GM12891 (cell line): ENCODE measurements around the gene S100A2.

Experiments
- POLR2A ChIP-seq: IDR thresholded peaks from 2 replicates; pipeline ENCODE4 v1.6.1; 2011; ENCODE audit warnings: low read depth, low read length, control low read depth
- POLR2AphosphoS5 ChIP-seq: IDR thresholded peaks from 2 replicates; pipeline ENCODE4 v1.6.1; 2011; ENCODE audit warnings: low read depth, low read length, control low read depth
- TAF1 ChIP-seq: IDR thresholded peaks from 2 replicates; pipeline ENCODE4 v1.6.1; 2011; ENCODE audit warnings: low read depth, low read length, control low read depth

DNA sequence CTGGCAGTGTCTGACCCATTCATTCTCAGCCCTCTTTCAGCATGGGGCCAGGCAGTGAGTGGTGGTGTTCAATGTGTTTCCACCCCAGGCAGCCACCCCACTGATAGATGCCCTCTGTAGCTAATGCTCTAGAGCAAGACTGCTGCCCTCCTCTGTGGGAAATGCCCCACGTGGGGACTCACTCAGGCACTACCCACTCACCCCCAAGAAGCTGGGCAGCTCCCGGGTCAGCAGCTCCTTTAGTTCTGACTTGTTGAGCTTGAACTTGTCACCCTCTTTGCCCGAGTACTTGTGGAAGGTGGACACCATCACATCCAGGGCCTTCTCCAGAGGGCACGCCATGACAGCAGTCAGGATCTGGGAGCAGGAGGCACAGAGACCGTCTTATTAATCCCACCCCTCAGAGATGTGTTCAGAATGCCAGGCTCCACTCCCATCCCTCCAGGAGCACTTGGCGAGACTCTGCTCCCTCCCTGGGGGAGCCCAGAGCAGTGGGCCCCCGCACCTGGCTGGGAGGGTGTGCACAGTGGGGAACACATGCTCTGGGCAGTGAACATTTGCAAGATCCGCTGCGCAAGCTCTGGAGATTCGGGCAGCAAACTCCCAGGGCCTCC is 21.1 kb downstream of the S100A2 start:
- no peak for TF ChIP-seq POLR2A
- no peak for TF ChIP-seq POLR2AphosphoS5
- no peak for TF ChIP-seq TAF1
